GM12878 (cell line): ENCODE results near the gene MIEF1.

Source experiments
- CEBPB ChIP-seq, 2 experiments: fragments of 150-350 bp in 1 of 2; IDR thresholded peaks; 2 replicates each; pipeline ENCODE4 v1.6.1; 2012 to 2014; ENCODE audit warnings: low read depth in 2 of 2, low read length in 2 of 2, borderline replicate concordance in 1 of 2, inconsistent platforms in 1 of 2
- CHD4 ChIP-seq: fragments of 200-600 bp; sonication (generic); IDR thresholded peaks from 2 replicates; pipeline ENCODE4 v1.6.1; 2016; ENCODE audit warnings: mild to moderate bottlenecking
- CTCF ChIP-seq, 3 experiments: IDR thresholded peaks in 2 of 3; conservative IDR thresholded peaks in 1 of 3; 2 replicates each; pipeline ENCODE4 v1.5.1; 2011; ENCODE audit warnings: low read depth in 3 of 3, low read length in 3 of 3, mild to moderate bottlenecking in 3 of 3, control low read depth in 2 of 3, moderate library complexity in 2 of 3, inconsistent platforms in 1 of 3, mixed read lengths in 1 of 3; ENCODE audit not compliant: control insufficient read depth in 2 of 3, insufficient read depth in 1 of 3; ENCODE audit errors: extremely low read depth in 1 of 3
- ESRRA ChIP-seq: IDR thresholded peaks from 2 replicates; pipeline ENCODE4 v1.6.1; 2012; ENCODE audit warnings: mild to moderate bottlenecking, low read length, improper control_type of control experiment
- EZH2 ChIP-seq: IDR thresholded peaks from 2 replicates; pipeline ENCODE4 v1.6.1; 2012; ENCODE audit warnings: low read depth, mild to moderate bottlenecking, control low read depth, inconsistent platforms, low read length, borderline replicate concordance; ENCODE audit not compliant: control insufficient read depth
- FOXM1 ChIP-seq: IDR thresholded peaks from 2 replicates; pipeline ENCODE4 v1.6.1; 2012; ENCODE audit warnings: low read depth, mild to moderate bottlenecking, inconsistent platforms, low read length, moderate library complexity
- POLR2A ChIP-seq: IDR thresholded peaks from 2 replicates; pipeline ENCODE4 v1.6.1; 2011; ENCODE audit warnings: low read depth, mild to moderate bottlenecking, low read length
- SMAD1 ChIP-seq: fragments of 450-650 bp; IDR thresholded peaks from 2 replicates; pipeline ENCODE4 v1.6.1; 2018; ENCODE audit warnings: mild to moderate bottlenecking, low read depth; ENCODE audit not compliant: partially characterized antibody
- SP1 ChIP-seq: IDR thresholded peaks from one replicate; pipeline ENCODE4 v1.6.1; 2011; ENCODE audit warnings: low read depth, low read length
- SPI1 ChIP-seq: IDR thresholded peaks from 2 replicates; pipeline ENCODE4 v1.6.1; 2011; ENCODE audit warnings: low read depth, mild to moderate bottlenecking, low read length, moderate library complexity, borderline replicate concordance; ENCODE audit not compliant: insufficient read depth
- SREBF2 ChIP-seq: IDR thresholded peaks from 2 replicates; pipeline ENCODE4 v1.6.1; 2012; ENCODE audit warnings: mild to moderate bottlenecking, low read length
- USF2 ChIP-seq: IDR thresholded peaks from 2 replicates; pipeline ENCODE4 v1.6.1; 2011; ENCODE audit warnings: low read depth, low read length, improper control_type of control experiment, borderline replicate concordance
- TF ChIP-seq, protein P1 (sequence below): IDR thresholded peaks from 2 replicates; pipeline ENCODE4 v1.6.1; 2011; ENCODE audit warnings: borderline replicate concordance, low read depth, mild to moderate bottlenecking, moderate library complexity, mixed read lengths, low read length; ENCODE audit not compliant: insufficient read depth; ENCODE audit errors: extremely low read length

GRCh38 chr22:39487826-39488520, 14.1 kb upstream of the MIEF1 start:
- TF ChIP-seq, protein P1, sequence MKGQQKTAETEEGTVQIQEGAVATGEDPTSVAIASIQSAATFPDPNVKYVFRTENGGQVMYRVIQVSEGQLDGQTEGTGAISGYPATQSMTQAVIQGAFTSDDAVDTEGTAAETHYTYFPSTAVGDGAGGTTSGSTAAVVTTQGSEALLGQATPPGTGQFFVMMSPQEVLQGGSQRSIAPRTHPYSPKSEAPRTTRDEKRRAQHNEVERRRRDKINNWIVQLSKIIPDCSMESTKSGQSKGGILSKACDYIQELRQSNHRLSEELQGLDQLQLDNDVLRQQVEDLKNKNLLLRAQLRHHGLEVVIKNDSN = no peak
- TF ChIP-seq FOXM1 = no peak
- TF ChIP-seq ESRRA = no peak
- TF ChIP-seq CTCF (IDR thresholded peaks at IDR 0.05 in 2 of 3, conservative IDR thresholded peaks at IDR 0.05 in 1 of 3; ENCODE audit: control insufficient read depth in 2 of 3, extremely low read depth in 1 of 3, insufficient read depth in 1 of 3, low read depth in 3 of 3, low read length in 3 of 3) = no peak
- no peak for TF ChIP-seq SPI1
- TF ChIP-seq CHD4 = no peak
- no peak for TF ChIP-seq EZH2
- TF ChIP-seq SREBF2 = no peak
- no peak for TF ChIP-seq SMAD1
- TF ChIP-seq USF2 = no peak
- no peak for TF ChIP-seq POLR2A
- no peak for TF ChIP-seq CEBPB (IDR thresholded peaks at IDR 0.05; ENCODE audit: borderline replicate concordance in 1 of 2, low read depth in 2 of 2, low read length in 2 of 2)
- TF ChIP-seq SP1 = no peak
